Nephron (organoid): Measurements from ENCODE around the gene SH3BP4.
"Not testable (repeated sequence)": the region's sequence is repeated elsewhere in the genome, so short reads cannot be mapped to it uniquely, and the experiment has no call there.

Experiments
- H3K27ac Mint-ChIP-seq, 3 experiments: 2 replicates each; pipeline ENCODE4 v1.8.0; 2020; ENCODE audit warnings: mixed read lengths in 3 of 3, mild to moderate bottlenecking in 2 of 3, moderate library complexity in 1 of 3
- H3K27me3 Mint-ChIP-seq: 2 replicates; pipeline ENCODE4 v1.8.0; 2021; ENCODE audit warnings: low read depth, mild to moderate bottlenecking, moderate library complexity, mixed read lengths
- H3K36me3 Mint-ChIP-seq: 2 replicates; pipeline ENCODE4 v1.8.0; 2020; ENCODE audit warnings: low read depth, mixed read lengths
- H3K4me1 Mint-ChIP-seq: 2 replicates; pipeline ENCODE4 v1.8.0; 2020; ENCODE audit warnings: mixed read lengths
- H3K4me3 Mint-ChIP-seq, 3 experiments: 2 replicates each; pipeline ENCODE4 v1.8.0; 2020; ENCODE audit warnings: mild to moderate bottlenecking in 3 of 3, mixed read lengths in 3 of 3, moderate library complexity in 2 of 3
- H3K9me3 Mint-ChIP-seq: 2 replicates; pipeline ENCODE4 v1.8.0; 2020; ENCODE audit warnings: mixed read lengths
- TF ChIP-seq, protein P1 (sequence below), 3 experiments: fragments of 200-600 bp; sonication (generic); IDR thresholded peaks; one replicate each; pipeline ENCODE4 v1.5.0; 2021; ENCODE audit warnings: antibody characterized with exemption in 3 of 3; ENCODE audit not compliant: unreplicated experiment in 3 of 3

Gene SH3BP4

DNA sequence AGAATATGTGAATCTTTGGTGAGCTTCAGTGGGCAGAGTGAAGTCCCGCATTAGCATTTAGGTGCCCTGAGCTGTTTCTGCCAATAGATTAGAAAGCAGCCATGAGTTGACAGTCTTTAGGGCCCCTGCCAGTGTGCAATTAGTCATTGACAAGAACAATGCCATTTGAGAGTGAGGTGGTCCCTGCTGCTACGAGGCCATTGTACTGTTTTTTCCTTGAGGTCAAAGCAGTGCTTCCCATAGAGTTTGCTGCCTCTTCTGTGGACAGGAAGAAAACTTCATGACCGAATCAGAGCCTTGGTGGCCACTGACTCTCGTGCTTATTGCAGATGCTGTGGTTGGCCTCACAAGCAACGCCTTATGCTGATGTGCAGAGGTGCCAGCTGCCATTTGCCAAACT lies 102.7 kb downstream of the SH3BP4 start:
- Mint-ChIP-seq H3K36me3 (peaks cover 45% of the 10 kb centered on the region), H3K4me1 (peaks cover 45% of the 10 kb centered on the region), H3K27me3 (peaks cover 3% of the 10 kb centered on the region), H3K9me3 (peaks cover 3% of the 10 kb centered on the region), H3K27ac (no peak overlapping the region), H3K4me3 (no peak overlapping the region)
- TF ChIP-seq, protein P1, sequence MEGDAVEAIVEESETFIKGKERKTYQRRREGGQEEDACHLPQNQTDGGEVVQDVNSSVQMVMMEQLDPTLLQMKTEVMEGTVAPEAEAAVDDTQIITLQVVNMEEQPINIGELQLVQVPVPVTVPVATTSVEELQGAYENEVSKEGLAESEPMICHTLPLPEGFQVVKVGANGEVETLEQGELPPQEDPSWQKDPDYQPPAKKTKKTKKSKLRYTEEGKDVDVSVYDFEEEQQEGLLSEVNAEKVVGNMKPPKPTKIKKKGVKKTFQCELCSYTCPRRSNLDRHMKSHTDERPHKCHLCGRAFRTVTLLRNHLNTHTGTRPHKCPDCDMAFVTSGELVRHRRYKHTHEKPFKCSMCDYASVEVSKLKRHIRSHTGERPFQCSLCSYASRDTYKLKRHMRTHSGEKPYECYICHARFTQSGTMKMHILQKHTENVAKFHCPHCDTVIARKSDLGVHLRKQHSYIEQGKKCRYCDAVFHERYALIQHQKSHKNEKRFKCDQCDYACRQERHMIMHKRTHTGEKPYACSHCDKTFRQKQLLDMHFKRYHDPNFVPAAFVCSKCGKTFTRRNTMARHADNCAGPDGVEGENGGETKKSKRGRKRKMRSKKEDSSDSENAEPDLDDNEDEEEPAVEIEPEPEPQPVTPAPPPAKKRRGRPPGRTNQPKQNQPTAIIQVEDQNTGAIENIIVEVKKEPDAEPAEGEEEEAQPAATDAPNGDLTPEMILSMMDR (IDR thresholded peaks at IDR 0.05; ENCODE audit: unreplicated experiment in 3 of 3) = no peak

DNA sequence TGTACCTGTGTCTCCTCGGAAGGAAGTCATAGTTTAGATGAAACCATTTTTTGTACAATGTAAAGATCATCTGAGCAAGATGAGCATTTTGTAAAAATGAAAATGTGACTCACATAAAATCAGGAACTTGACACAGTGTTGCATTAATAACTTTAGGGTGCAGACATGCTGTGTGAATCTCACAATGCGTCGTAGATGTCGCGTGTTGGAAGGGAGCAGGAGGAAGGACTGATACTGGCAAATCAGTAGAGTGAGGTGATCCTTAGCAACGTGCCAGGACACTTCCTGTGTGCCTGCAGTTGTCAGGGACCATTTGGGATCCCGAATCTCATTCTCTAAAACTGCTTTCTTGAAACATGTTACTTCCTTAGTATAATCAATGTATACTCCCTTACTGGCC lies 103.1 kb downstream of the SH3BP4 start:
- Mint-ChIP-seq H3K4me1 (peaks cover 45% of the 10 kb centered on the region), H3K36me3 (peaks cover 45% of the 10 kb centered on the region), H3K4me3 (no peak overlapping the region), H3K27me3 (peaks cover 3% of the 10 kb centered on the region), H3K9me3 (peaks cover 3% of the 10 kb centered on the region), H3K27ac (peak overlapping the region in 2 of 3 experiments; percentile 9 to 20)
- TF ChIP-seq, protein P1 (IDR thresholded peaks at IDR 0.05; ENCODE audit: unreplicated experiment in 3 of 3) = no peak

GRCh38 chr2:235055891-235056516 lies 104.2 kb downstream of the SH3BP4 start:
- Mint-ChIP-seq H3K4me1 (peaks cover 38% of the 10 kb centered on the region), H3K4me3 (no peak overlapping the region), H3K36me3 (peaks cover 45% of the 10 kb centered on the region), H3K9me3 (peaks cover 3% of the 10 kb centered on the region), H3K27ac (peak overlapping the region in 2 of 3 experiments; percentile 20 to 51), H3K27me3 (peaks cover 3% of the 10 kb centered on the region)
- TF ChIP-seq, protein P1 (IDR thresholded peaks at IDR 0.05; ENCODE audit: unreplicated experiment in 3 of 3) = no peak

DNA sequence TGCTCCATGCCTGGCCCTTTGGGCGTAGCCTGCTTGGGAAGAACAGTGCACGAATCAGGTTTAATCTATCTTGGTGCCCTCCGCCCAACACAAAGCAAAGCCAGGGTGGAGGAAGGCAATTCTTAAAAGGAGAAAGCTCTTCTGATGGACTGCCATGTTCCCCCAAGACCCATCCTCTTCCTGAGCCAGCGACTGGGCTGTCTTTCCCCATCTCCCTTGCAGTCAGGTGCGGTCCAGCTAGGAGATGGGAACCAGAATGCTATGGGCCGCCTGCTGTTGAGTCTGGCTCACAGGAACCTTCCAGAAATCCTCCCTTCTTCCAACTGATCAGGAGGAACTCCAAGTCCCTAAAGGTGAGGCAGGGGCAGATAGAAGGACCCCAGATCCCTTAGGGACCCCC lies 105.0 kb downstream of the SH3BP4 start:
- Mint-ChIP-seq H3K4me3 (no peak overlapping the region), H3K4me1 (peaks cover 30% of the 10 kb centered on the region), H3K9me3 (peaks cover 3% of the 10 kb centered on the region), H3K27ac (no peak overlapping the region), H3K27me3 (peaks cover 3% of the 10 kb centered on the region), H3K36me3 (peaks cover 41% of the 10 kb centered on the region)
- TF ChIP-seq, protein P1 (IDR thresholded peaks at IDR 0.05; ENCODE audit: unreplicated experiment in 3 of 3) = no peak

DNA sequence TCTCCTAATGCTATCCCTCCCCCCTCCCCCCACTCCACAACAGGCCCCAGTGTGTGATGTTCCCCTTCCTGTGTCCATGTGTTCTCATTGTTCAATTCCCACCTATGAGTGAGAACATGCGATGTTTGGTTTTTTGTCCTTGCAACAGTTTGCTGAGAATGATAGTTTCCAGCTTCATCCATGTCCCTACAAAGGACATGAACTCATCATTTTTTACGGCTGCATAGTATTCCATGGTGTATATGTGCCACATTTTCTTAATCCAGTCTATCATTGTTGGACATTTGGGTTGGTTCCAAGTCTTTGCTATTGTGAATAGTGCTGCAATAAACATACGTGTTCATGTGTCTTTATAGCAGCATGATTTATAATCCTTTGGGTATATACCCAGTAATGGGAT lies 105.8 kb downstream of the SH3BP4 start:
- Mint-ChIP-seq H3K36me3 (peaks cover 35% of the 10 kb centered on the region), H3K4me1 (peaks cover 25% of the 10 kb centered on the region)
- H3K27ac Mint-ChIP-seq, H3K4me3 Mint-ChIP-seq, H3K27me3 Mint-ChIP-seq, H3K9me3 Mint-ChIP-seq: not testable (repeated sequence)

- peaks cover 7% of the 10 kb centered on the region for H3K27me3 Mint-ChIP-seq
- H3K27ac Mint-ChIP-seq = no peak overlapping the region
- TF ChIP-seq, protein P1 (IDR thresholded peaks at IDR 0.05; ENCODE audit: unreplicated experiment in 3 of 3) = no peak
- no peak overlapping the region for H3K4me3 Mint-ChIP-seq
- H3K4me1 Mint-ChIP-seq = peaks cover 24% of the 10 kb centered on the region
- H3K36me3 Mint-ChIP-seq = peaks cover 26% of the 10 kb centered on the region
- H3K9me3 Mint-ChIP-seq = peaks cover 3% of the 10 kb centered on the region
Measured at GRCh38 chr2:235059161-235059560, 107.3 kb downstream of the SH3BP4 start.
